GM19240 (cell line): ENCODE data around the gene DYNC1H1.
"Not testable (repeated sequence)": the region's sequence is repeated elsewhere in the genome, so short reads cannot be mapped to it uniquely, and the experiment has no call there.

Experiments
- DNase-seq: peaks from one replicate; pipeline ENCODE4 v3.0.0; 2011; ENCODE audit warnings: low spot score; ENCODE audit not compliant: insufficient read length

The DYNC1H1 gene

DNA sequence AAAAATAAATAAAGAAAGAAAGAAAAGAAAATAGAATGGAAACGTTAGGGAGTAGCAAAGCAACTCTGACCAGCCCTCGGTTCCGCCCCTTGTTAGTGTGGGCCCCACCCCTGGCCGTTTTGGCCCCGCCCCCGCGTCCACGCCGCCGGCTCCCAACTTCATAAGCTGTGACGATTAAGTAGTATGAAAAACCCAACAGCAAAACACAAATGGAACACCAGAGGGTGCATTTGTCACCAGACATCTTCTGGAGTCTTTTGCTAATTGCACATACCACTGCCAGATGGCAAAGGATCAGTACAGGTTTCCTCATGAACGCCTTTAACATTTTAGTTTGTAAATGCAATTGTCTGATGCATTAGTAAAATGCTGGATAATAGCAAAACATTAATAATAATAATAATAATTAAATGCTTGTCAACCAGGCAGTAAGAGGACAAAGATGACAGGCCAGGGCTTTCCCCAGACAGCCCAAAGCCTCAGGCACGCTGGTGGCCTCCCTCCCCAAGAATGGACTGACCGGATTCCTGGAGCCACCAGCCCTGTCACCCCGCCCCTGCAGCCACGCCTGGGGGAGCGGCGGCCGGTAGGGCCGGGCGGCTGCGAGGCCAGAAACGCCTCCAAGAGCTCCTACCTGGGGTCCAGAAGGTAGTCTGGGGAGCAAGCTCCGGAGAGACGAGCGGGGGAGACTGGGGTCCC is 98.9 kb downstream of the DYNC1H1 start:
- DNase-seq = no peak

DNA sequence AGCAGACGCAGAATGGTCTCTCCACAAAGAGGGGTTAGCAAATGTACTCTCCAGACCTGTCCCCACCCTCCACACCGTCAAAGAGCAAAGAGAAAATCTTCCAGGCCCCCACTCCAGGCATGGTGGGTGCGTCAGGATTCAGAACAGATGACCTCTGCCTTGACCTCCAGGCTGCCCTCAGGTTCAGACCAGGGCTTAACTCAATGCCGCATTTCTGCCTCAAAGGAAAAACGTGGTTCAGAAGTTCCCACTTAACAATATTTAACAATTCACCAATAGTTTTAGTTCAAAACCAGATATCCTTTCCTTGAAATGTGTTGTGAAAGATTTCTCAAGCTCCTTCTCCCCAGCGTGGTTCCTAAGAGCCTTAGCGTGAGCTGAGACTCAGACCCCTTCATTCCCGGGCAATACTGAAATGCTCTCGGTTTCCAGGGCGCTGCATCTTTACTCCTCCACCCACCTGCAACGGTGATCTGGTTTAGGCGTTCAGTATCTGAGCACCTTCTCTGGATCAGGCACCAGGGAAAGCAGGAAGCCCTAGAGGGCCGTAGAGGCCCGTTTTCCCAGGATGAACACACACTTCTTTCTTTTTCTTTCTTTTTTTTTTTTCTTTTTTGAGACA is 99.5 kb downstream of the DYNC1H1 start:
- DNase-seq = no peak

DNA sequence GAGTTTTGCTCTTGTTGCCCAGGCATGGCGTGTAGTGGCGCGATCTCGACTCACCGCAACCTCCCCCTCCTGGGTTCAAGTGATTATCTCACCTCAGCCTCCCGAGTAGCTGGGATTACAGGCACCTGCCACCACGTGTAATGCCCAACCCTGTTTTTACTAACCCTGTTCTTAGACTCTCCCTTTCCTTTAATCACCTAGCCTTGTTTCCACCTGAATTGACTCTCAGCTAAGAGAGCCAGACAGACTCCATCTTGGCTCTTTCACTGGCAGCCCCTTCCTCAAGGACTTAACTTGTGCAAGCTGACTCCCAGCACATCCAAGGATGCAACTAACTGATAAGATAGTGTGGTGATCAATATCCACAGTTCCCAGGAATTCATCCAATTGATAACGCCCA is 100.2 kb downstream of the DYNC1H1 start:
- DNase-seq = not testable (repeated sequence)

DNA sequence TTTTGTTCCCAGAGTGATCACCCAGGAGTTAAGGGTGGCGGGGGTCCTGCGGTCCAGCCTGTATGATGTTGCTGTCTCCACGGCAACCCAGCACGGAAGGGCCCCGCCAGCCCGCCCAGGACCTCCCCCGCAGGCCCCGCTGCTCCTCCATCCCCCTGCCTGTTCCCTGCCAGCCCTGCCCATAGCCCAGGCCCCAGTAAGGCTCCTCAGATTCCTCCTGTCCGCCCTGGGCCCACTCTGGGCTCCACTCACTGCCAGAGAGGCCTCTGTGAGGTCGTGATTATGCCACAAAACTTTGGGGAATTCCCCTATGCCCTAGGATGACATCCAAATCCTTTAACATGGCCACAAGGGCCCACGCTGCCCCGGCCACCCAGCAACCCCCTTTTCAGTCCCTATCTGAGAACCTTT is 101.7 kb downstream of the DYNC1H1 start:
- DNase-seq = no peak

DNA sequence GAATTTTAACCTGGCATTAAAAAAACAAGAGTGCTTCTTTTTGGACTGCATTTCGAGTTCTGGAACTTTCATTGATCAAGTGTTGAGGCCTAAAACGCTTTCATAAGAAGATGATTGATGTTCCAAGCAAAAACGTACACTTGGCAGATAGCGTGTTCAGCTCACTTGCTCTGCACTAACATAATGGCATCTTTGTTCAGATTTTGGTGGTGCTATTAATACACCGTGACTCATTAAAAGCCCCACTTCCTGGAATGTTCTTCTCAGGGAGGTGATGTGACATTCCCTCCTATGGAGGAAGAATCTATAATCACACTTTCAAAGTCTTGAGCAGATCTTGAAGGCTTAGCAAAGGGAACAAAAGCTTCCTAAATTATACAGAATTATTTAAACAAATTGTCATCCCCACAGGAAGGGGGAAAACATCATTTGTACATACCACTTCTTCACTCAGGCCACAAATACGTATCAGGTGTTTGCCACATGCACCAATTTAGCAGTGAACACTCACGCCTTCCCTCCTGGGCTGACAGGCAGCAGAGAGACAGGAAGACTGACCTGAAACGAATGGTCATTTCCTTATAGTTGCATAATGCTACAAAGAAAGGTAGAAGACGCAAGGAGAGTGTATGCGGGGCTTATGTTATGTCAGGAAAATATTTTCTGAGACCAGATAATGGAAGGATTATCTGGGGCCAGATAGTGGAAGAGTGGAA is 107.1 kb downstream of the DYNC1H1 start:
- DNase-seq = no peak

DNA sequence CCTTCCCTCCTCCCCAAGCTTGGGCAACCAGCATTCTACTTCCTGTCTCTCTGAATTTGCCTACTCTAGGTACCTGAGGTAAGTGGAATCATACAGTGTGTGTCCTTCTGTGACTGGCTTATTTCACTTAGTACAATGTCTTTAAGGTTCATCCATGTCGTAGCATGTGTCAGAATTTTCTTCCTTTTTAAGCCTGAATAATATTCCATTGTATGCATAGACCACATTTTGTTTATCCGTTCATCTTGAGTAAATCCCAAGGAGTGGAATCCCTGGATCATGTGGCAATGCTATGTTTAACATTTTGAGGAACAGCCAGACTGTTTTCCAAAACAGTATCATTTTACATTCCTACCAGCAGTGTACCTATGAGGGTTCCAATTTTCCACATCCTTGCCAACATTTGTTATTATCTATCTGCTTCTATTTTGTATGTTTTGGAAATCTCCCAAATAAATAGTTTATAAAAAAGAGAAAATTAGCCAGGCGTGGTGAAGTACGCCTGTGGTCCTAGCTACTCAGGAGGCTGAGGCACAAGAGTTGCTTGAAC is 110.1 kb downstream of the DYNC1H1 start:
- DNase-seq = no peak

DNA sequence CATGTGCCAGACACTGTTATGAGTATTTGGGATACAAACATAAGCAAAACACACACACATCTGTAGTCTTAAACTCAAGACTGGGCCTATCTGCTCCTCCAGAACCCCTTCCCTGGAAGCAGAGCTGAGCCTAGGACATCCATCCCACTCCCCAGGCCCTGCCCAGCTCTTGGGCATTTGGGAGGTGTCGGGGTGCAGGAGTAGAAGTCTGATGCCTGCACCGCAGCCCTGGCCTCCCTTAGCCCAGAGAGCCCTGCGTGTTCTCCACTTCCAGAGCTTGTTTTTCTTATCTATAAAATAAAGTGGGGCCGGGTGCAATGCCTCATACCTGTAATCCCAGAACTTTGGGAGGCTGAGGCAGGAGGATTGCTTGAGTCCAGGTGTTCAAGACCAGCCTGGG is 110.8 kb downstream of the DYNC1H1 start:
- no peak for DNase-seq

DNA sequence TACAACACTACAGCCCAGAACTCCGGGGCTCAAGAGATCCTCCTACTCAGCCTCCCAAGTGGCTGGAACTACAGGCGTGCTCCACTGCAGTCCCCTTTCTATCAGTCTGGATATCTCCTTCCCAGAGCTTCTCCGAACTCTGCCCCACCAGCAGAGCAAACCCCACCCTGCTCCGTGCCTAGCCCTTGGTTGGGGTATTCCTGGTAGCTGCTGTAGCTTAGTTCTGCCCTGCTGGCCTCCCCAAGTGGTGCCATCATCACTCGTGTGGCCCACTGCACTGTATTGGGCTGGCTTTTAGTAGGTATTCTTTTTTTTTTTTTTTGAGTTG is 113.0 kb downstream of the DYNC1H1 start:
- DNase-seq = no peak

DNA sequence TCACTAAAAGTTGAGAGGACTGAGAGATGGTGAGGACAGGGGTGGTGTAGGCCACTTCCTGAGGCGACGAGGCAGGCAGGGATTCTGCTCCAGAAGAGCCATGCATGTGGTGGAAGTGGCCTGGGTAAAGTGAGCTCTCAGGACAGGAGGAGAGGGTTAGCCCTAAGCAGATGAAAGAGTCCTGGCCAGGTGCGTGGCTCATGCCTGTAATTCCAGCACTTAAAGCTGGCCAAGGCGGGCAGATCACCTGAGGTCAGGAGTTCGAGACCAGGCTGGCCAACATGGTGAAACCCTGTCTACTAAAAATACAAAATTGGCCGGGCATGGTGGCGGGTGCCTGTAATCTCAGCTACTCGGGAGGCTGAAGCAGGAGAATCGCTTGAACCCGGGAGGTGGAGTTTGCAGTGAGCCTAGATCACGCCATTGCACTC is 114.0 kb downstream of the DYNC1H1 start:
- not testable (repeated sequence) for DNase-seq

DNA sequence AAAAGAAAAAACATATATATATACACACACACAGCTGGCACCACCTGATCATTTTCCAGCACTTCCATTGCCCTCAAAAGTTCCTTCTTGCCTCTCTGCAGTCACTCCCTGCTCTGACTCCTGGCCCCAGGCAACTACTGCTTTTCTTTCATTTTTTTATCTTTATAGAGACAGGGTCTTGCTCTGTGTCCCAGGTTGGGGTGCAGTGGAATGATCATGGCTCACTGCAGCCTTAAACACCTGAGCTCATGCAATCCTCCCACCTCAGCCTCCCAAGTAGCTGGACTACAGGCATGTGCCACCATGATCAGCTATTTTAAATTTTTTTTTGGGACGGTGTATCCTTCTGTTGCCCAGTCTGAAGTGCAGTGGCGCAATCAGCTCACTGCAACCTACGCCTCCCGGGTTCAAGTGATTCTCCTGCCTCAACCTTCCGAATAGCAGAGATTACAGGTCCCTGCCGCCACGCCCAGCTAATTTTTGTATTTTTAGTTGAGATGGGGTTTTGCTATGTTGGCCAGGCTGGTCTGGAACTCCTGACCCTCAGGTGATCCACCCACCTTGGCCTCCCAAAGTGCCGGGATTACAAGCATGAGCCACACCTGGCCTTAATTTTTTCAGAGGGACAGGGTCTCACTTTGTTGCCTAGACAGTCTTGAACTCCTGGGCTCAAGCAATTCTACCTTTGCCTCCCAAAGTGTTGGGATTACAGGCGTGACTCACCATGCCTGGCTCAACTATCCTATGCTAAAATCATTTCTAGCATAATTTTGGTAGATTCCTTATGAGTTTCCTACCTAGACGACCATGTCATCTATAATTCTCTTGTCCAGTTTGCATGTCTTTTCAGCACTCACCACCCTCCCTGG is 114.7 kb downstream of the DYNC1H1 start:
- no peak for DNase-seq

DNA sequence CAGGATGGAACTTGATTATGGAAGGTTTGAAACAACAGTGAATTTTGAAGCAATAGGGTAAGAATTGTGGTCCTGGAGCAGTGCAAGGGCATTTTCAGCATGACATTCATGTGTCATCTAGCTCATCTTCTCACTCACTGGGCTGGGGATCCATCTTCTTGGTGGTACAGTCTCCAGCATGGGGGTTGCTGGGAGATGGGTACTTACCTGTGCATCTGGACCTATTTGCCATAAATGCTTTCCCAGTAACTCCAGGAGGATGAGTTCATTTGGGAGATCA is 115.3 kb downstream of the DYNC1H1 start:
- no peak for DNase-seq

DNA sequence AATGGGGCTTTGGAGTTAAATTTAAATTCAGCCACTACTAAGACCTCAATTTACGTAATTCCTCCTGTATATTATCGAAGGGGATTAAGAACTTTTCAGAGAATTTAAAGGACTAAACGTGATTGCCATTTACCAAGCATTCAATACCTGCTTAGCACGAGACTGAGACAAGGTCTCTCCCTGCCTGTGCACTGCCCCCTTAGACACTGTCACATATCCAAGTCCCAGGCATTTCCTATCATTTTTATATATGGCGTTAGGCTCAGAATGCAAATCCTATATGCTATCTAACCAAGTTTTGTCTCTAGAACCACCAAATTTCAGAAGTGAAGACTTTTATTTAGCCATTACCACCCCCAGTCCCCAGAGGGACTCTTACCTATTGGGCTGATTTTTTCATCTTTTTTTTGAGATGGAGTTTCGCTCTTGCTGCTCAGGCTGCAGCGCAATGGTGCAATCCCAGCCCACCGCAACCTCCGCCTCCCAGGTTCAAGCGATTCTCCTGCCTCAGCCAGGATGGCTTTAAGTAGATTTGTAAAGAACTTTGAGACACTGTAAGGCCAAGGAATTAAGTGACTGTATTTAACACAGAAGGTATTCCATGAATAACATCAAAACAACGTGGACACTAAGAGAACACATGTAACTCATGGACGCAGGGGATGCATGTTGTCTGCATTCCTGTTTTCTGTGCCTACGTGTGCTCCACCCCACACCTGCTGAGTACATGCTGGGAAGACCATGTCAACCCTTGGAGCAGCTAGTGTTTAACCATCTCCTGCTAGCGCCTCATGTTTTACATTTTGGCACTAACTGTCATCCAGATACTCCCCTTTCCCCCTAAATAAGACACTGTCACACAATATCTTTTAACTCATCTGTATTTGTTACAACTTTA is 116.1 kb downstream of the DYNC1H1 start:
- DNase-seq = no peak

DNA sequence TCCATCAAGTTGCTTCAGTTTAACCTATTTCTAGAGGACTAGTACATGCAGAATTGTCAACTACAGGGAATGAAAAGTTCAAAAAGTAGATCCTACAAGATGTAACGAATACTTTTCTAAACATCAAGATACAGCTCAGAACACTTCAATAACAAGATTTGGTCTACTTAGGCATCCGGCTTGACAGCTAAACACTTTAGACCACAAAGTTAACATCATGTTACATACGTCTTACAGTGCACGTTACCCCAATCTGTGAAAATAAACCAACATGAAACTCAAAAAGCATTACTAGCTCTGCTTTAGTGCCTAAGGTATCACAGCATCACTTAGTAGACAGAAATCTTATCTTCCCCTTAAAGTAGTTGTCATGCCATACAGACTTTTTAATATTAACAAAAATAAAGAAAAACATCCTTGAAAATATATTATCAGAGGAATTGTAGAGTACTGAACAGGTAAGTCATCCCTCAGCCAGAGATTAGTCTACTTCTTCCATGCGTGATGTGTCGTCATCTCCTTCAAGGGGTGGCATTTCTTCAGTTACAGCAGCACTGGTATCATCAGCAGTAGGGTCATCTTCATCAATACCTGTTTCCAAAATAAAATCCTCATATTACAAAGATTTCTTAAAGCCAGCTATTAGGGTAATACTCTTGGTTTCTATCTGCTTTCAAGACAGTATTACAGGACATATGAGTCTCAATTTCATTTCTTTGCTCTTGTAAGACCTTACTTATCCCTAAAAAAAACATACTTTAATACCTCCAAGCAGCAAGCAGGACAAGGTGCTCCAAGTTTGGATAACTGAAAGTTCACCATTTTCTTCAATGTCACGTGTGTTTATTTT is 117.1 kb downstream of the DYNC1H1 start:
- DNase-seq = no peak

DNA sequence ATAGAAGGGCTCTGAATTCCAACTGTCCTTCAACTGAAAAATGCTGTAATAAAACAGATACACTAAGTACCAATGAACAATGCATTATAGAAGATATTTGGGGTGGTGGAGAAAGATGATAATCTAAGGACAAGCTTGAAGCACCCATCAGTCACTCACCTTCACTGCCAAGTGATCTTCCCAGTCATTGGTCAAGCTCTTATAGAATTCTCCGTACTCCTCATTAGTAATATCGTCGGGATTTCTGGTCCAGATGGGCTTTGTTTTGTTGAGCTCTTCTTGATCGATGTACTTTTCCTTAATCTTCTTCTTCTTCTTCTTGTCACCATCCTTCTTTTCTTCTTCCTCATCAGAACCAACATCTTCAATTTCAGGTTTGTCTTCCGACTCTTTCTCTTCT is 120.1 kb downstream of the DYNC1H1 start:
- not testable (repeated sequence) for DNase-seq

DNA sequence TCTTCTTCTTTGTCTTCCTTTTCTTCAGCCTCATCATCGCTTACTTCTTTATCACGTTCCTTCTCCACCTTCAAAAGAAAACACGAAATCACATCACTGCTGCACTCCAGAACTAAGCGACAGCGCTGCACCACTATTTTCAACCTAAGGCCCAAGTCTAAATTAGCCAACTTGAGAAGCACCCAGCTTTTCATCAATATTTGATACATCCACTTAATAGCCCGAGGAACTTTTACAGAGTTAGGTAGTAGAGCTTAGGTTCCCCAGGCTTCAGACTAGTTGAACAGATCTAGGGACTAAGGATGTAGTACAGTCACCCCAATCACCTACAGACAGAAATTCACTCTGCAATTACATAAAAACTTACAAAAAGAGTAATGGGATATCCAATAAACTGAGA is 120.6 kb downstream of the DYNC1H1 start:
- DNase-seq = no peak

DNA sequence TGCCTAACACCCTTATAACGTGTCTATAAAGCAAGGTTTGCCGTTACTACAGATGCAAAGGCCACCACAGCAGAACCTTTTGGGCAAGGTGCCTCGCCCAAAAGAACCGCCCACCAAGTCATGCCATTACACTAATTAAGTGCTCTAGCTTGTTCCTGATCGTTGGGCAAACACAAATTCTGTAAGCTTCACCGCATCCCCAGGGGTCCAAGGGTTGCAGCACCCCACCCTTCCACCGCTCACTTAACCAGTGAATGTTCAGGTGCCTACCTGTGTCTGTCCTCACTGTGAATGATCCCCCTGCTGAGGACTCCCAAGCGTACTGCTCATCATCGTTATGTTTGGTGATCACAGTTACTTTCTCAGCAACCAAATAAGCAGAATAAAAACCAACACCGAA is 121.1 kb downstream of the DYNC1H1 start:
- DNase-seq = no peak

DNA sequence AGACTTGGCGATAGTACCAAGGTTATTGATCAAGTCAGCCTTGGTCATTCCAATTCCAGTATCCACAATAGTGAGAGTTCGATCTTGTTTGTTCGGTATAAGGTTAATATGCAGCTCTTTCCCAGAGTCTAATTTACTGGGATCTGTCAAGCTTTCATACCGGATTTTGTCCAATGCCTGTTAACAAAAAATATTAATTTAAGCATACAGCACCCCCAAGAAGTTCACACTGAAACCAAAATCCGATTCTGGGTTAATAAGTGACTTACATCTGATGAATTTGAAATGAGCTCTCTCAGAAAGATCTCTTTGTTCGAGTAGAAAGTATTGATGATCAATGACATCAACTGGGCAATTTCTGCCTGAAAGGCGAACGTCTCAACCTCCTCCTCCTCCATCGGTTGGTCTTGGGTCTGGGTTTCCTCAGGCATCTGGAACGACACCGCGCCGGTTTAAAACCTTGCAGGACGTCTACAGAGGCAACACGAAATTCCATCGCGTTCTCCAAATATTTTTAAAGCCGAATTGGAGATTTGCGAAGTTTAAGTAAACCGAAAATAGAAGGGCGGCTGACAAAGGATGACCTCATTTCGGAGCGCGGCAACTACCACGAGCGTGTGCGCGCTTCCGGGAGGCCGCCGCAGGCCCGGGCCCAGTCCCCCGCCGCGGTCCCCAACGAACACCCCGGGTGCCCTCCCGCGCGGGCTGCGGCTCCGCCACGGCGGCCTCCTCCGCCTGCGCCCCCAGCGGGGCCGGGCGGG is 121.8 kb downstream of the DYNC1H1 start:
- DNase-seq = no peak

DNA sequence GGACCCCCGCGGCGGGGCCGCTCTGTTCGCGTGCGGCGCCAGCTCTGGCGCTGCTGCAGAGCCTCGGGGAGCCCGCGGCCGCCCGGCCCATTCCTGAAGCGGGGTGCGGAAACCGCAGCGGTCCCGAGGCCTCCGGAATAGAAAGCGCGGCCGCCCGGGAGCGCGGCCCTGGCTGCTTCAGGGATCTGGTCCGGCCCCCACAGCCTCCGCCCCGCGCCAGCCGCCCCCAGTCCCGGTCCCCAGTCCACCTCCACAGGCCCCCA is 122.3 kb downstream of the DYNC1H1 start:
- no peak for DNase-seq
